ENCODE measurements around the gene KCNQ1.

KCNQ1 gene

DNA sequence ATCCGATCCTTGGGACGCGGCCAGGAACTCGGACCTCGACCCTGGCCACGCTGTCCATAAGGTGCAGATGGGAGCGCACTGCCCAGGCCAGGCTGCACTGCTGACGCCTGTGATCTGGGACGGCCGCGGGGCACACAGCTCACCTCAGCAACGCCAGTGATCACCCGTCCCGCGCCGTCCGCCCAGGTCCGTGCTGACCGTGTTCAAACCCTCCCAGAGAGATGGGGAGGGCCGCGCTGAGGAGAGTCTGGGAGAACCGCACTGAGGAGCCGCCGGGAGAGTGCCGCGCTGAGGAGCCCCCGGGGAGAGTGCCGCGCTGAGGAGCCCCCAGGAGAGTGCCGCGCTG is 254.3 kb downstream of the KCNQ1 start:
- peak overlapping the region; percentile 58 for H3K9ac ChIP-seq (ENCODE audit: low read length)
- H3K4me2 ChIP-seq (ENCODE audit: low read depth, low read length, poor library complexity, severe bottlenecking), result peak overlapping the region; percentile 51
- H3K36me3 ChIP-seq (ENCODE audit: low read length), result no peaks in the 10 kb centered on the region
- no peaks in the 10 kb centered on the region for H3K79me2 ChIP-seq (ENCODE audit: insufficient read depth, low read length)
- no peaks in the 10 kb centered on the region for H3K9me2 ChIP-seq (replicated peaks; ENCODE audit: insufficient read depth, low read length)
- H3K4me3 ChIP-seq (ENCODE audit: insufficient read depth, low read length, poor library complexity, severe bottlenecking), result peak overlapping the region; percentile 48
- no peaks in the 10 kb centered on the region for H3F3A ChIP-seq (ENCODE audit: insufficient read depth)
- no peaks in the 10 kb centered on the region for H3K9me3 ChIP-seq (ENCODE audit: insufficient read depth, low read length)
- no peaks in the 10 kb centered on the region for H3K27me3 ChIP-seq (ENCODE audit: low read length)
- H2AFZ ChIP-seq (ENCODE audit: low read depth, low read length, severe bottlenecking), result no peak overlapping the region
- no peaks in the 10 kb centered on the region for H4K20me1 ChIP-seq (ENCODE audit: low read depth, low read length)
- TF ChIP-seq, protein P1, sequence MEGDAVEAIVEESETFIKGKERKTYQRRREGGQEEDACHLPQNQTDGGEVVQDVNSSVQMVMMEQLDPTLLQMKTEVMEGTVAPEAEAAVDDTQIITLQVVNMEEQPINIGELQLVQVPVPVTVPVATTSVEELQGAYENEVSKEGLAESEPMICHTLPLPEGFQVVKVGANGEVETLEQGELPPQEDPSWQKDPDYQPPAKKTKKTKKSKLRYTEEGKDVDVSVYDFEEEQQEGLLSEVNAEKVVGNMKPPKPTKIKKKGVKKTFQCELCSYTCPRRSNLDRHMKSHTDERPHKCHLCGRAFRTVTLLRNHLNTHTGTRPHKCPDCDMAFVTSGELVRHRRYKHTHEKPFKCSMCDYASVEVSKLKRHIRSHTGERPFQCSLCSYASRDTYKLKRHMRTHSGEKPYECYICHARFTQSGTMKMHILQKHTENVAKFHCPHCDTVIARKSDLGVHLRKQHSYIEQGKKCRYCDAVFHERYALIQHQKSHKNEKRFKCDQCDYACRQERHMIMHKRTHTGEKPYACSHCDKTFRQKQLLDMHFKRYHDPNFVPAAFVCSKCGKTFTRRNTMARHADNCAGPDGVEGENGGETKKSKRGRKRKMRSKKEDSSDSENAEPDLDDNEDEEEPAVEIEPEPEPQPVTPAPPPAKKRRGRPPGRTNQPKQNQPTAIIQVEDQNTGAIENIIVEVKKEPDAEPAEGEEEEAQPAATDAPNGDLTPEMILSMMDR (IDR thresholded peaks at IDR 0.05; ENCODE audit: insufficient read depth, low read length, poor library complexity, severe bottlenecking), result no peak
- H3K27ac ChIP-seq (ENCODE audit: low read depth, low read length), result no peak overlapping the region

DNA sequence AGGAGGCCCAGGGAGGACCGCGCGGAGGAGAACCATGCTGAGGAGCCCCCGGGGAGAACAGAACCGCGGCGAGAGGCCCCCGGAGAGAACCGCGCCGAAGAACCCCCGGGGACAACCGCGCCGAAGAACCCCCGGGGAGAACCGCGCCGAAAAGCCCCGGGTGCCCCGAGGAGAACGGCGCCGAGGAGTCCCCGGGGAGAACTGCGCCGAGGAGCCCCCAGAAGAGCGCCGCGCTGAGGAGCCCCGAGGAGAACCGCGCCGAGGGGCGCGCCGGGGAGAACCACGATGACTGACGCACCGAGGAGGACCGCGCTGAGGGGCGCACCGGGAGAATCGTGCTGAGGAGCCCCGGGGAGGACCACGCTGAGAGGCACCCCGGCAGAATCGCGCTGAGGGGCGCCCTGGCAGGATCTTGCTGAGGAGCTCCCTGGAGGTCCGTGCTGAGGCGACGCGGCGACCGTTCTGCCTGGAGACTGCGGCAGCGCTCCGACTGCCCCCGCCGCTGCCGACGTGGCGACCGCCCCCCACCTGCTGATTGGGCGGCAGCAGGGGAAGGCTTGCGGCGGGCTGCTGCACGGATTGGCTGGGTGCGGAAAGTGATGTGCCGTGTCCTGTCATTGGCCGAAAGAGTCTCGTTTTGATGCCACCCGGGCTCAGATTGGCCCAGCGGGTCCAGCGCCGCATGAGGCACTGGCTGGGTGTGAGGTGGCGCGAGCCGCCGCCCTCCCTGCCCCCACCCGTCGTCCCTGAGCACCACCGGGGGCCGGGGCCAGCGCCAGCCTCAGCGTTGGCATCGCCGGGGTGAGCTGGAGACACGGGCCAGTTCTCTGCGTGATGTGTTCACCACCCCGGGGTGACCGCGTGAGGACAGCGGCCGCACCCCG is 255.0 kb downstream of the KCNQ1 start, which contains the start of gene KCNQ1OT1:
Gene KCNQ1OT1, minus strand, starts transcription at position 464 of the 884 bp plus-strand sequence.
- no peaks in the 10 kb centered on the region for H3K9me3 ChIP-seq (ENCODE audit: insufficient read depth, low read length)
- H3K27me3 ChIP-seq (ENCODE audit: low read length), result no peaks in the 10 kb centered on the region
- TF ChIP-seq EZH2phosphoT487 (conservative IDR thresholded peaks at IDR 0.05; ENCODE audit: low read length), result no peak
- TF ChIP-seq, protein P1 (IDR thresholded peaks at IDR 0.05; ENCODE audit: insufficient read depth, low read length, poor library complexity, severe bottlenecking), result no peak
- H2AFZ ChIP-seq (ENCODE audit: low read depth, low read length, severe bottlenecking), result peak within 1 kb of the TSS; percentile 3
- peak within 1 kb of the TSS; percentile 48 for H3K4me3 ChIP-seq (ENCODE audit: insufficient read depth, low read length, poor library complexity, severe bottlenecking)
- no peaks in the 10 kb centered on the region for H3K9me2 ChIP-seq (replicated peaks; ENCODE audit: insufficient read depth, low read length)
- peak within 1 kb of the TSS; percentile 37 for H3K27ac ChIP-seq (ENCODE audit: low read depth, low read length)
- no peaks in the 10 kb centered on the region for H3K79me2 ChIP-seq (ENCODE audit: insufficient read depth, low read length)
- H3K36me3 ChIP-seq (ENCODE audit: low read length), result no peaks in the 10 kb centered on the region
- no peaks in the 10 kb centered on the region for H4K20me1 ChIP-seq (ENCODE audit: low read depth, low read length)
- no peaks in the 10 kb centered on the region for H3F3A ChIP-seq (ENCODE audit: insufficient read depth)
- H3K9ac ChIP-seq (ENCODE audit: low read length), result peak within 1 kb of the TSS; percentile 65
- H3K4me2 ChIP-seq (ENCODE audit: low read depth, low read length, poor library complexity, severe bottlenecking), result peak within 1 kb of the TSS; percentile 51

DNA sequence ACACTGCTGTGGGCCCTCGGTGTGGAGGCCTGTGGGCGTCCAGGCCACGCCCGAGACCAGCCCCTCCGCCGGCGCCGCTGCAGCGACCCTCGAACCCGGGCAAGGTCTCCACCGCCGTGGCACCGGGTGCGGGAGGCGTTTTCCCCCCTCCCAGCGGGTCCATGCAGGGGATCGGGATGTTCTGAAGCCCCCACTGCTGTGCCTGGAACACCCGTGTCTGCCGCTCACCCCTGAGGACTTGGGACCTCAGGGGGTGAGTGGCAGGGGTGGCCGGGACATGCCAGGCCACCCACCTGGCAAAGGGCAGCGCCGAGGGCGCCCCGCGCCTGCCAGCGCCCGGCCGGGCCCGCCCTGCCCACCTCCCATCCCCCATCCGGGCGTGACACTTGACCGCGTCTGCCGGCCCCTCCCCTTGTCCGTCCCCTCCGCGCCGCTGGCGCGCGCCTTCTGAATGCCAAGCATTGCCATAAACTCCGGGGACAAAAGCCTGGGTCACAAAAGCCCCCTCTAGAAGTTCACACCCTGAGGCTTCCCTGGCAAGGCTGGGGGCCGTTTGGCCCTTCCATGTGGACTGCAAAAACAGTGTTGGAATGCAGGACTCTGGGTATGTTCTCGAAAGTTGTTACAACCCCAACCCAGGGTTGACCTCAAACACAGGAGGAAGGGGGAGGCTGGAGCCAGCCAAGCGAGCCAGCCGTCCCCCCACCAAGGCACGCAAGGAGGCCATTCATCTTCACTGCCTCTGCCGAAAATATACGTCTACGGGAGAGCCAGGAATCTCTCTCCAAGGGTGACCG is 255.8 kb downstream of the KCNQ1 start:
- TF ChIP-seq, protein P1 (IDR thresholded peaks at IDR 0.05; ENCODE audit: insufficient read depth, low read length, poor library complexity, severe bottlenecking), result no peak
- TF ChIP-seq EZH2phosphoT487 (conservative IDR thresholded peaks at IDR 0.05; ENCODE audit: low read length), result no peak
- H3K27ac ChIP-seq (ENCODE audit: low read depth, low read length), result peak overlapping the region; percentile 37
- H3F3A ChIP-seq (ENCODE audit: insufficient read depth), result no peaks in the 10 kb centered on the region
- no peaks in the 10 kb centered on the region for H3K9me3 ChIP-seq (ENCODE audit: insufficient read depth, low read length)
- no peaks in the 10 kb centered on the region for H3K27me3 ChIP-seq (ENCODE audit: low read length)
- H3K4me2 ChIP-seq (ENCODE audit: low read depth, low read length, poor library complexity, severe bottlenecking), result peak overlapping the region; percentile 50
- H3K4me3 ChIP-seq (ENCODE audit: insufficient read depth, low read length, poor library complexity, severe bottlenecking), result peak overlapping the region; percentile 45
- peak overlapping the region; percentile 3 for H2AFZ ChIP-seq (ENCODE audit: low read depth, low read length, severe bottlenecking)
- no peaks in the 10 kb centered on the region for H3K36me3 ChIP-seq (ENCODE audit: low read length)
- H4K20me1 ChIP-seq (ENCODE audit: low read depth, low read length), result no peaks in the 10 kb centered on the region
- H3K9me2 ChIP-seq (replicated peaks; ENCODE audit: insufficient read depth, low read length), result no peaks in the 10 kb centered on the region
- no peaks in the 10 kb centered on the region for H3K79me2 ChIP-seq (ENCODE audit: insufficient read depth, low read length)
- H3K9ac ChIP-seq (ENCODE audit: low read length), result peak overlapping the region; percentile 65
